ENCODE data around the gene YJEFN3.

- TF ChIP-seq KDM1A (IDR thresholded peaks at IDR 0.05; ENCODE audit: low read depth) (no peak), NR3C1 (IDR thresholded peaks at IDR 0.05) (no peak), MAFK (IDR thresholded peaks at IDR 0.05; ENCODE audit: partially characterized antibody) (no peak), RAD21 (conservative IDR thresholded peaks at IDR 0.05 in 1 of 2, IDR thresholded peaks at IDR 0.05 in 1 of 2) (no peak), CTCF (IDR thresholded peaks at IDR 0.05) (no peak), HOXB5 (CRISPR knock-in tag; IDR thresholded peaks at IDR 0.05) (no peak), CEBPB (IDR thresholded peaks at IDR 0.05) (no peak)
Observed at GRCh38 chr19:19550485-19550929, 21.8 kb downstream of the YJEFN3 start.

All from A549 (cell line).